HCT116 (cell line): ENCODE measurements around the gene MUC4.

Source experiments
- CEBPB ChIP-seq: IDR thresholded peaks from 2 replicates; pipeline ENCODE4 v1.6.1; 2012; ENCODE audit warnings: low read depth
- EGR1 ChIP-seq: IDR thresholded peaks from 2 replicates; pipeline ENCODE4 v1.6.1; 2012; ENCODE audit warnings: low read depth
- ELF1 ChIP-seq: IDR thresholded peaks from 2 replicates; pipeline ENCODE4 v1.6.1; 2012; ENCODE audit warnings: low read depth, borderline replicate concordance
- EZH2 ChIP-seq: fragments of 200-600 bp; sonication (generic); IDR thresholded peaks from 2 replicates; pipeline ENCODE4 v1.6.1; 2017; ENCODE audit warnings: antibody characterized with exemption, mixed run types
- EZH2phosphoT487 ChIP-seq: fragments of 200-600 bp; IDR thresholded peaks from 2 replicates; pipeline ENCODE4 v1.6.1; 2018; ENCODE audit warnings: antibody characterized with exemption, borderline replicate concordance
- POLR2A ChIP-seq: IDR thresholded peaks from 2 replicates; pipeline ENCODE4 v1.7.0; 2011; ENCODE audit warnings: borderline replicate concordance; ENCODE audit not compliant: insufficient read depth, insufficient read length; ENCODE audit errors: extremely low read depth
- POLR2AphosphoS5 ChIP-seq: IDR thresholded peaks from 2 replicates; pipeline ENCODE4 v1.6.1; 2011; ENCODE audit warnings: mild to moderate bottlenecking, low read depth, low read length, moderate library complexity
- RAD21 ChIP-seq: IDR thresholded peaks from 2 replicates; pipeline ENCODE4 v1.6.1; 2012; ENCODE audit warnings: low read depth, mild to moderate bottlenecking
- SIN3A ChIP-seq: IDR thresholded peaks from 2 replicates; pipeline ENCODE4 v1.6.1; 2012; ENCODE audit warnings: low read depth
- SP1 ChIP-seq: IDR thresholded peaks from 2 replicates; pipeline ENCODE4 v1.6.1; 2012; ENCODE audit warnings: low read depth
- SRF ChIP-seq: IDR thresholded peaks from 2 replicates; pipeline ENCODE4 v1.6.1; 2012; ENCODE audit warnings: low read depth
- TF ChIP-seq, protein P1 (sequence below): IDR thresholded peaks from 2 replicates; pipeline ENCODE4 v1.6.1; 2012
- TF ChIP-seq, protein P2 (sequence below), 3 experiments: fragments of 200-600 bp in 1 of 3; sonication (generic) in 1 of 3; IDR thresholded peaks in 2 of 3; conservative IDR thresholded peaks in 1 of 3; 2 replicates each; pipeline ENCODE4 v1.5.1; 2012 to 2017; ENCODE audit warnings: low read depth in 2 of 3, low read length in 2 of 3, antibody characterized with exemption in 1 of 3, borderline replicate concordance in 1 of 3, control low read depth in 1 of 3, mild to moderate bottlenecking in 1 of 3, mixed read lengths in 1 of 3, mixed run types in 1 of 3, moderate library complexity in 1 of 3; ENCODE audit not compliant: insufficient read depth in 1 of 3
- TF ChIP-seq, protein P3 (sequence below): IDR thresholded peaks from 2 replicates; pipeline ENCODE4 v1.6.1; 2011; ENCODE audit warnings: mild to moderate bottlenecking, low read length, moderate library complexity; ENCODE audit not compliant: insufficient replicate concordance; ENCODE audit errors: extremely low read depth

DNA sequence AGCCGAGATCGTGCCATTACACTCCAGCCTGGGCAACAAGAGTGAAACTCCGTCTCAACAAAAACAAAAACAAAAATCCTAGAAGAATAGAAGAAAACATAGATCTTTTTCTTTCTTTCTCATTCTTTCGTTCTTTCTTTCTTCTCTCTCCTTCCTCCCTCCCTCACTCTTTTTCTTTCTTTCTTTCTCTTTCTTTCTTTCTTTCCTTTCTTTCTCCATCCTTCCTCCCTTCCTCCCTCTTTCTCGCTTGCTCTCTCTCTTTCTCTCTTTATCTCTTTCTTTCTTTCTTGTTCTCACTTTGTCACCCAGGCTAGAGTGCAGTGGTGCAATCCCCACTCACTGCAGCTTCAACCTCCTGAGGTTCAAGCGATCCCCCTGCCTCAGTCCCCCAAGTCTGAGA is 33.8 kb upstream of the MUC4 start:
- TF ChIP-seq EZH2 (no peak), EZH2phosphoT487 (no peak), EGR1 (no peak), RAD21 (no peak), POLR2A (no peak), POLR2AphosphoS5 (no peak), SIN3A (no peak), ELF1 (no peak), SP1 (no peak), SRF (no peak), CEBPB (no peak)
- TF ChIP-seq, protein P1, sequence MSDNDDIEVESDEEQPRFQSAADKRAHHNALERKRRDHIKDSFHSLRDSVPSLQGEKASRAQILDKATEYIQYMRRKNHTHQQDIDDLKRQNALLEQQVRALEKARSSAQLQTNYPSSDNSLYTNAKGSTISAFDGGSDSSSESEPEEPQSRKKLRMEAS = no peak
- TF ChIP-seq, protein P2, sequence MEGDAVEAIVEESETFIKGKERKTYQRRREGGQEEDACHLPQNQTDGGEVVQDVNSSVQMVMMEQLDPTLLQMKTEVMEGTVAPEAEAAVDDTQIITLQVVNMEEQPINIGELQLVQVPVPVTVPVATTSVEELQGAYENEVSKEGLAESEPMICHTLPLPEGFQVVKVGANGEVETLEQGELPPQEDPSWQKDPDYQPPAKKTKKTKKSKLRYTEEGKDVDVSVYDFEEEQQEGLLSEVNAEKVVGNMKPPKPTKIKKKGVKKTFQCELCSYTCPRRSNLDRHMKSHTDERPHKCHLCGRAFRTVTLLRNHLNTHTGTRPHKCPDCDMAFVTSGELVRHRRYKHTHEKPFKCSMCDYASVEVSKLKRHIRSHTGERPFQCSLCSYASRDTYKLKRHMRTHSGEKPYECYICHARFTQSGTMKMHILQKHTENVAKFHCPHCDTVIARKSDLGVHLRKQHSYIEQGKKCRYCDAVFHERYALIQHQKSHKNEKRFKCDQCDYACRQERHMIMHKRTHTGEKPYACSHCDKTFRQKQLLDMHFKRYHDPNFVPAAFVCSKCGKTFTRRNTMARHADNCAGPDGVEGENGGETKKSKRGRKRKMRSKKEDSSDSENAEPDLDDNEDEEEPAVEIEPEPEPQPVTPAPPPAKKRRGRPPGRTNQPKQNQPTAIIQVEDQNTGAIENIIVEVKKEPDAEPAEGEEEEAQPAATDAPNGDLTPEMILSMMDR (IDR thresholded peaks at IDR 0.05 in 2 of 3, conservative IDR thresholded peaks at IDR 0.05 in 1 of 3; ENCODE audit: borderline replicate concordance in 1 of 3, insufficient read depth in 1 of 3, low read depth in 2 of 3, low read length in 2 of 3) = no peak
- TF ChIP-seq, protein P3, sequence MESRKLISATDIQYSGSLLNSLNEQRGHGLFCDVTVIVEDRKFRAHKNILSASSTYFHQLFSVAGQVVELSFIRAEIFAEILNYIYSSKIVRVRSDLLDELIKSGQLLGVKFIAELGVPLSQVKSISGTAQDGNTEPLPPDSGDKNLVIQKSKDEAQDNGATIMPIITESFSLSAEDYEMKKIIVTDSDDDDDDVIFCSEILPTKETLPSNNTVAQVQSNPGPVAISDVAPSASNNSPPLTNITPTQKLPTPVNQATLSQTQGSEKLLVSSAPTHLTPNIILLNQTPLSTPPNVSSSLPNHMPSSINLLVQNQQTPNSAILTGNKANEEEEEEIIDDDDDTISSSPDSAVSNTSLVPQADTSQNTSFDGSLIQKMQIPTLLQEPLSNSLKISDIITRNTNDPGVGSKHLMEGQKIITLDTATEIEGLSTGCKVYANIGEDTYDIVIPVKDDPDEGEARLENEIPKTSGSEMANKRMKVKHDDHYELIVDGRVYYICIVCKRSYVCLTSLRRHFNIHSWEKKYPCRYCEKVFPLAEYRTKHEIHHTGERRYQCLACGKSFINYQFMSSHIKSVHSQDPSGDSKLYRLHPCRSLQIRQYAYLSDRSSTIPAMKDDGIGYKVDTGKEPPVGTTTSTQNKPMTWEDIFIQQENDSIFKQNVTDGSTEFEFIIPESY = no peak
